SK-N-DZ (cell line): ENCODE measurements around the gene HSD17B2.

Experiments used
- DNase-seq: peaks from one replicate; pipeline ENCODE4 v3.0.0-alpha.2; 2015; ENCODE audit warnings: low spot score

The HSD17B2 gene

DNA sequence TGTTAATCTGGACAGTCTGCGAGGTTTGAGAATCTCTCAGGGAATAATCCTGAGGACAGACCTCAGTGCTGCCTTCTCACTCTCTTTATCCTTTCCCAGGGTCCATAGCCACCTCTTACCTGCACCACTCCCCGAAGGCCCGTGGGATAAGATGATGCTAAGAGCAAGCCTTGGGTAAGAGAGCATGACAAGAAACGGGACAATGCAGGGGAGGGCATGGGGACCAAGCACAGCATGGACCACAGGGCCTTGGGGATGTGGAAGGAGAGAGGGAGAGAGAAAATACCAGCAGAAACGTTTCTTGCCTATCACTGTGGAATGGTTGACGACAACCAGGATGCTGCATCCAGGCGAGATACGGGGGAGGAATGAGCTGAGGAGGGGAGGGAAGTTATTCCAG lies 15.5 kb upstream of the HSD17B2 start:
- no peak for DNase-seq

- no peak for DNase-seq
Observed at GRCh38 chr16:82020051-82020450, 15.0 kb upstream of the HSD17B2 start.

- DNase-seq, result no peak
Observed at GRCh38 chr16:82023206-82023605, 11.8 kb upstream of the HSD17B2 start.

GRCh38 chr16:82024316-82024715 lies 10.7 kb upstream of the HSD17B2 start:
- no peak for DNase-seq

DNA sequence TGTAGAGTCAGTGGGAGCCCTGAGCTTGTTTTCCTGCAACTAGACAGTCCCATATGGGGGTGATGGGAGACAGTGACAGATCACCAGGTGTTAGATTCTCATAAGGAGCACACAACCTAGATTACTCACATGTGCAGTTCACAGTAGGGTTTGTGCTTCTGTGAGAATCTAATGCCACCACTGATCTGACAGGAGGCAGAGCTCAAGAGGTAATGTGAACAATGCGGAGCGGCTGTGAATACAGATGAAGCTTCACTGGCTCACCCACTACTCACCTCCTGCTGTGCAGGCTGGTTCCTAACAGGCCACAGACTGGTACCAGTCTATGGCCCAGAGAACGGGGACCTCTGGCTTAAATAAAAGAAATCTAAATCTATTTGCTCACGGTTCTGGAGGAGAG lies 10.2 kb upstream of the HSD17B2 start:
- no peak for DNase-seq

GRCh38 chr16:82027629-82028064 lies 7.4 kb upstream of the HSD17B2 start:
- no peak for DNase-seq

GRCh38 chr16:82031116-82032084 lies 3.7 kb upstream of the HSD17B2 start:
- DNase-seq, result no peak

GRCh38 chr16:82033006-82033405 lies 2.0 kb upstream of the HSD17B2 start:
- no peak for DNase-seq

DNA sequence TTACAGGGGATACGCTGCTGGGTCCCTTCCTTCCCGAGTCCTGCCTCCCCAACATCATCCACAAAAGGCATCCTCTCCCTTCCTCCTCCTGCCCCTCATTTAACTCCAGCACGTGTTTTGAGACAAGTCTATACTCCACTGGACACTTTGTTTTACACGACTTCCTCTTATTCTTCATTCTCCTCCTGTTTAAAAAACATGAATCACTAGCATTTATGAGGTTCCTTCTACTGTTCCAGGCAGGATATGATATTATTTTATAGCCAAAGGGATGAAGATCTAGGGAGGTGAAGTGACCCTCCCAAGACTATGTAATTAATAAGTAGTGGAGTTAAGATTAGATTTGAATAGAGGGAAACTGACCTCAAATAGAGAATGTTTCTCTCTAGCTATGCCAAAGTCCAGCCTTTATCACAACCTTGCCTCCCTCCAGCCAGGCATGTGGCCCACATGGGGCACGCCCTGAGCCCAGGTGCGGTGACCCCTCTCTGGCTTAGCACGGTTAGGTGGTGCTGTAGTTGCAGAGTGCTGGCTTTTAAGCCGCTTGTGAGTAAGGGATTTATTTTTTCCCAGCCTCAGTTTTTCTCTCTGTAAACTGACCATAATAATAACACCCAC lies 1.3 kb upstream of the HSD17B2 start:
- no peak for DNase-seq

DNA sequence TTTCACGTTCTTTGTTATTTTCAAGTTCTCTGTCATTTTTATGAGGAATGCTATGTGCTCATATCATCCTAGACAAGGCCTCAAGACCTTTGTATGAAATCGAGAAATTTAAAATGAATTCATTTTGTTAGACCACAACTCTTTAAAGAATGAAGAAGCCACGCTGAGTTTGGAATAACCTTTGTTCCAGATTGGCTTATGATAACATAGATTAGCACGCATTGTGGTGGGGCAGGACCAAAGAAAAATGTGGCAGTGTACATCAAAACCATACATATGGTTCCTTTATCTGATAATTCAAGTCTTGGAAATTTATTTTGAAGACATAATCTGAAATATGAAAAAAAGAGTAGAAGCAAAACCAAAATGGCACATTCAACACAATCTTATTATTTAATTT lies 2.2 kb downstream of the HSD17B2 start:
- no peak for DNase-seq

GRCh38 chr16:82037666-82038065 lies 2.6 kb downstream of the HSD17B2 start:
- DNase-seq, result no peak

- no peak for DNase-seq
Observed at GRCh38 chr16:82040296-82040695, 5.2 kb downstream of the HSD17B2 start.

DNA sequence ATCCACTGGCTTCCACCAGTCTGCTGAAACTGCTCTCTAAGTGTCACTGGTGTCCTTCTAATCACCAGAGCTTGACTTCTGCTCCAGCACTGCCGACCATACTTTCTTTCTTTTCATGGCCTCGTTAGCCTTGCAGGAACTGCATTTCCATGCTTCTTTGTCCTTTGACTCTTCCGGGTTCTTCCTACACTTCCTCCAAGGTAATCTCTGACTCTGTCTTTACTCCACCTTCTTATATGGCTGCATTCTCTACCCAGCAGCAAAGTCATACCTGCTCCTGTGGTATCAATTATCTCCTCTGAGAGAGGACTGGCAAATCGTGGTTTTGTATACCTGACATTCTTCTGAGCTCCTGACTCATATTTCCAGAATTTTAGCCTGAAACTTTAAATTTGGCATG lies 6.5 kb downstream of the HSD17B2 start:
- DNase-seq, result no peak

- no peak for DNase-seq
Observed at GRCh38 chr16:82042144-82042543, 7.1 kb downstream of the HSD17B2 start.

DNA sequence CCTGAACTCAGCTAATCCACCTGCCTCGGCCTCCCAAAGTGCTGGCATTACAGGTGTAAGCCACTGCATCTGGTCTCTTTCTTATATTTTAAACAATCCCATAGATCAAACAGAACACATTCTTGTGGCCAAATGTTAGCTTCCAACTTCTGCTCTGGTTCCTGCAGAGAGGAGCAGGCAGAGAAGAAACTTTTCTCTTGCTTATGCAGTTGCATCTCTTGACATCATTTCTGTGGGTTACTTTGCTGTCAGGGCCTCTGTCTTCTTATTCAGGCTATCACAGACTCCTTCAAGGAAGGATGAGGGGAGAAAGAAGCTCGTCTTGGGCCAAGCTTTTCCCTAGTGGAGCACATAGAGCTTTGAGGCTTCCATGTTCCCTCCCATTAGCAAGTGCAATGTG lies 7.8 kb downstream of the HSD17B2 start:
- DNase-seq, result no peak

DNA sequence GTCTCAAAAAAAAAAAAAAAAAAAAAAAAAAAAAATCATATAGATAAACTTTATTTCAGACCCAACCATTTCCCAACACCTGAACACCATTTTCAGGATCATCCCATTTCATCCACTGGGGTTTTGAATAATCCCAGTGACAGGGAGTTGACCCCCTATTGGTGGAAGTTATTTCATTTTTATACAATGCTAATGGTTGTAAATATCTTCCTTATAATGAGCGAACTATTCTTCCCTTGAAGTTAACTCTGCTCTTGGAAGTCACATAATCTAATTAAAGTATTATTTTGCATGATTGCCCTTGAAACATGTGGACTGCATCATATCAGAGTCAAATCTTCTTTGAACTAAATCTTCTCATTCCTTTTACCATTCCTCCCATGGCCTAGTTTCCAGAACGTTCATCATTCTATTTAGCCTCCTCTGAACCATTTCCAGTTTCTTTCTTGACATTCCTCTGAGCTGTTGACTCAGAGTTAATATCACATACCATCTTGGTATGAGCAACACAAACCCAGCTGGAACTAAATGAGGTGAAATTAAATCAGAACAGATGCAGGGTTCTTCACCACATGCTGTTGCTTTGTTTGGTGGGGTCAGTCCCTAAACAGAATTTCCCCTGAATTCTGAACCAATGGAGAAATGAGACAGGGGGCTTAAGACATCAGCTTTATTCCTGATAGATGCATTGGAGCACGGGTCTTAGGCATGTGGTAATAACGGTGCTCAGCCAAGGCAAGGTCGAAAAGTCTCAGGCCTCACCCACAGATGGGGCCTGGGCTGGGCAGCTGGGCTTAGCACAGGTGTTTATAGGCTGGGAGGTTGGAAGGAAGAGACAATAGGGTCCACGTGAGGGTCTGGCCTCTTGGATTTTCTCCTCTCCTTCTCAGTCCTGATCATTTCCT lies 8.9 kb downstream of the HSD17B2 start:
- no peak for DNase-seq

GRCh38 chr16:82044585-82044911 lies 9.5 kb downstream of the HSD17B2 start:
- DNase-seq, result no peak

- DNase-seq, result no peak
Observed at GRCh38 chr16:82045465-82045864, 10.4 kb downstream of the HSD17B2 start.

- DNase-seq, result no peak
Observed at GRCh38 chr16:82046541-82046940, 11.5 kb downstream of the HSD17B2 start.

DNA sequence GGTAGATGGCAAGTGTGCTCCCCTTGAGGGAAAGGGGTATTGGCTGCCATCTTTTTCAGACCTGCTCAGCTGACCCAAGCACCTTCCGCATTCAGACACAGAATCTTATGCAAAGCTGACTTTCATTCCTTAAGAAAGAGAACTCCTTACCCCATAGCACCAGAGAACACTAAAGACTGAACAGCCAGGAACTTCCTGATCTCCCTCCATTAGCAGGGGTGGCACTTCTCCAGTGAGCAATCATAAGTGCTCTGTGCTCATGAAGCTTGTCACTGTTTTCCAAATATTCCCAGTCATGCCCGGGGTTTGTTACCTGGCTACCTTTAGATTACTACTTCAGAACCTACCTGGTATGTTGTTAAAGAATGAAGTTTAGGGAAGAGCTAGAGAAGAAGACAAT lies 11.9 kb downstream of the HSD17B2 start:
- no peak for DNase-seq

DNA sequence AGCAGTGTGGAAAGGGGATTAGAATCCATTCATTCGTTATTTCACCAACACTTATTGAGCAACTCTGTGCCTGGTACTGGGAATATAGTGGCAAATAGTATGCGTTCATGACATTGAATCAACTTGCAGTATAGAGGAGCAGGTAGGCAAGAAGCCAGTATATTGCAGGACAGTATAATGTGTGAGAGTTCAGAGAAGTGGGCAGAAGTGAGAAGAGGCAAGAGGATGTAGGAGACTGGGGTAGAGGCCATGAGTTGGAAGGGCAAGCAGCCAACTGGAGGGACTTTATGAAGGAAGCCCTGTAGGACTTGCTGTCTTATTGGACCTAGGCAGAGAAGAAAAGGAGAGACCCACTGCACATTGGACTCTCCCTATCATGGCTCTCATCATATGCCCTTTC lies 12.3 kb downstream of the HSD17B2 start:
- no peak for DNase-seq

DNA sequence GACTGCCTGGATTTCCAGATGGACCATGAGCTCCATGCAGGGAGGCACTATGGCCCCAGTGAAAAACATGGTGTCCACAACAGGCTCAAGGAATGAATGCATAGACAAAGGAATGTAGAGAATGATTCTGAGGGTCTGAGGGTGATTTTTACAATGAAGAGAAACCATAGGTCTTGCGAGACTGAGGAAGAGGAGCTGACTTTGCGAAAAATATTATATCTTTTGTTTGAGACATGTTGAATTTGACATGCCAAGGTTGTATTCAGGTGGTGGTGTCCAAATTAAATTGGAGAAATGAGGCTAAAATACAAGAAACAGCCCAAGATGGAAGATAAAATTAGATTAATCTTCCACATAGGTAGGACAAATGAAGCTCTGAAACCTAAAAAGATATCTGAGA lies 12.7 kb downstream of the HSD17B2 start:
- DNase-seq, result no peak
